ENCODE data around the gene OSBPL10.

The OSBPL10 gene

GRCh38 chr3:31918179-31919150 is 62.6 kb downstream of the OSBPL10 start:
- DNase-seq, result no peak

- no peak for DNase-seq
Measured at GRCh38 chr3:31917303-31918005, 63.6 kb downstream of the OSBPL10 start.

GRCh38 chr3:31911643-31912042 is 69.4 kb downstream of the OSBPL10 start:
- no peak for DNase-seq

- DNase-seq, result no peak
Measured at GRCh38 chr3:31911124-31911523, 69.9 kb downstream of the OSBPL10 start.

GRCh38 chr3:31909455-31909854 is 71.6 kb downstream of the OSBPL10 start:
- DNase-seq, result no peak

- DNase-seq, result peak; percentile 18
Measured at GRCh38 chr3:31908391-31909097, 72.5 kb downstream of the OSBPL10 start.

GRCh38 chr3:31906182-31906581 is 74.9 kb downstream of the OSBPL10 start:
- DNase-seq, result no peak

GRCh38 chr3:31903686-31904431 is 77.2 kb downstream of the OSBPL10 start:
- DNase-seq, result no peak

- no peak for DNase-seq
Measured at GRCh38 chr3:31900583-31900982, 80.5 kb downstream of the OSBPL10 start.

- no peak for DNase-seq
Measured at GRCh38 chr3:31896648-31897433, 84.2 kb downstream of the OSBPL10 start.

- DNase-seq, result no peak
Measured at GRCh38 chr3:31896026-31896425, 85.0 kb downstream of the OSBPL10 start.

GRCh38 chr3:31895471-31895870 is 85.6 kb downstream of the OSBPL10 start:
- no peak for DNase-seq

- no peak for DNase-seq
Measured at GRCh38 chr3:31892916-31893573, 88.0 kb downstream of the OSBPL10 start.

- DNase-seq, result no peak
Measured at GRCh38 chr3:31892500-31892899, 88.6 kb downstream of the OSBPL10 start.

GRCh38 chr3:31891876-31892455 is 89.1 kb downstream of the OSBPL10 start:
- DNase-seq, result no peak

GRCh38 chr3:31890742-31891469 is 90.2 kb downstream of the OSBPL10 start:
- DNase-seq, result no peak

GRCh38 chr3:31890007-31890406 is 91.1 kb downstream of the OSBPL10 start:
- no peak for DNase-seq

- DNase-seq, result no peak
Measured at GRCh38 chr3:31885235-31885634, 95.8 kb downstream of the OSBPL10 start.

GRCh38 chr3:31884251-31884650 is 96.8 kb downstream of the OSBPL10 start:
- no peak for DNase-seq

GRCh38 chr3:31882895-31883294 is 98.2 kb downstream of the OSBPL10 start:
- DNase-seq, result no peak
